ENCODE measurements around the gene TBL3. TPM values are rescaled to one million over a fixed set of nuclear protein-coding genes. Genes with fewer than 3 reads are reported as not detected.

TBL3 gene
- total RNA-seq, 1 experiment from 2014 or later: 73.4 TPM

- Mint-ChIP-seq H3K27me3 (ENCODE audit: low read depth) (no peaks in the 10 kb centered on the region), H3K9me3 (no peaks in the 10 kb centered on the region), H3K4me1 (peaks cover 22% of the 10 kb centered on the region), H3K36me3 (peaks cover 19% of the 10 kb centered on the region), H3K27ac (no peak overlapping the region), H3K4me3 (no peak overlapping the region)
- ATAC-seq (no peak), DNase-seq (ENCODE audit: low spot score) (no peak)
- CTCF ChIA-PET: interaction anchor here (1.4 to 3.9 kb wide), 17 partner anchors 10 to 193 kb away, joined by 4 to 82 read pairs (median 14); partner anchors contain the start of genes CASKIN1, GFER, NHERF2 and NOXO1
- no peak for TF ChIP-seq E2F1 (CRISPR knock-in tag; IDR thresholded peaks at IDR 0.05)
- TF ChIP-seq TEAD1 (CRISPR knock-in tag; IDR thresholded peaks at IDR 0.05): no peak
- TF ChIP-seq MYBL2 (CRISPR knock-in tag; IDR thresholded peaks at IDR 0.05): no peak
- TF ChIP-seq FOXJ3 (CRISPR knock-in tag; IDR thresholded peaks at IDR 0.05; ENCODE audit: borderline replicate concordance): no peak
- no peak for TF ChIP-seq ATF3 (CRISPR knock-in tag; conservative IDR thresholded peaks at IDR 0.05)
- no peak; the same call in 1 of the 2 replicates for TF ChIP-seq FOXP1 (CRISPR knock-in tag; IDR thresholded peaks at IDR 0.05; ENCODE audit: borderline replicate concordance)
- TF ChIP-seq E2F4 (CRISPR knock-in tag; IDR thresholded peaks at IDR 0.05; ENCODE audit: borderline replicate concordance, low read depth): no peak
- no peak for TF ChIP-seq ERG (CRISPR knock-in tag; IDR thresholded peaks at IDR 0.05)
- TF ChIP-seq ZMAT4 (CRISPR knock-in tag; IDR thresholded peaks at IDR 0.05): no peak
- TF ChIP-seq TCF7 (CRISPR knock-in tag; IDR thresholded peaks at IDR 0.05; ENCODE audit: low read depth): no peak
- no peak for TF ChIP-seq ARID4B (CRISPR knock-in tag; IDR thresholded peaks at IDR 0.05; ENCODE audit: borderline replicate concordance)
- TF ChIP-seq ZNF219 (CRISPR knock-in tag; IDR thresholded peaks at IDR 0.05; ENCODE audit: borderline replicate concordance): no peak
- no peak for TF ChIP-seq MXD4 (CRISPR knock-in tag; IDR thresholded peaks at IDR 0.05; ENCODE audit: borderline replicate concordance)
- no peak for TF ChIP-seq MAX (CRISPR knock-in tag; IDR thresholded peaks at IDR 0.05)
- POLR2A ChIA-PET: interaction anchor here (1.5 kb wide), 1 partner anchor 38 kb away, joined by 7 read pairs; the partner anchor contains the start of gene RPS2
These were observed 30.8 kb downstream of the TBL3 start for GRCh38 chr16:2002406-2003230.
